ENCODE measurements around the gene HELZ.

DNA sequence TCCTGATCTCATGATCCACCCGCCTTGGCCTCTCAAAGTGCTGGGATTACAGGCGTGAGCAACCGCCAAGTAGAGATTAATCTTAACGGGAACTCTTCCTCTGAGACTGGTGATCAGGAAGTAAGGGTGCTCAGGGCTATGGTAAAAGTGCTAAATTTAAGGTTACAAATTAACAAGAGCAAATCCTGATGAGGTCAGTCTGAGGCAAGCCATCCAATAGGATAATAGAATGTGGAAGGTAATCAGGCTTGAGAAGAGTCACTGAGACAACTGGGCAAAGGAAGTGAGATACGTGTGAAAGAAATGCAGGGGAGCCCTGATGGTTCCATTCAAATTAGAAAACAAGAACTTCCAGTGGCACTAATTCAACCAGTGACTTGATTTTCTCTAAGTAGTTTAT, 131.5 kb downstream of the HELZ start:
- TF ChIP-seq CHD2 (IDR thresholded peaks at IDR 0.05; ENCODE audit: low read length, partially characterized antibody) (no peak), MYC (IDR thresholded peaks at IDR 0.05; ENCODE audit: borderline replicate concordance, low read length) (no peak), NFE2L2 (conservative IDR thresholded peaks at IDR 0.05; ENCODE audit: low read length) (no peak), JUNB (IDR thresholded peaks at IDR 0.05) (no peak)
- TF ChIP-seq, protein P1, sequence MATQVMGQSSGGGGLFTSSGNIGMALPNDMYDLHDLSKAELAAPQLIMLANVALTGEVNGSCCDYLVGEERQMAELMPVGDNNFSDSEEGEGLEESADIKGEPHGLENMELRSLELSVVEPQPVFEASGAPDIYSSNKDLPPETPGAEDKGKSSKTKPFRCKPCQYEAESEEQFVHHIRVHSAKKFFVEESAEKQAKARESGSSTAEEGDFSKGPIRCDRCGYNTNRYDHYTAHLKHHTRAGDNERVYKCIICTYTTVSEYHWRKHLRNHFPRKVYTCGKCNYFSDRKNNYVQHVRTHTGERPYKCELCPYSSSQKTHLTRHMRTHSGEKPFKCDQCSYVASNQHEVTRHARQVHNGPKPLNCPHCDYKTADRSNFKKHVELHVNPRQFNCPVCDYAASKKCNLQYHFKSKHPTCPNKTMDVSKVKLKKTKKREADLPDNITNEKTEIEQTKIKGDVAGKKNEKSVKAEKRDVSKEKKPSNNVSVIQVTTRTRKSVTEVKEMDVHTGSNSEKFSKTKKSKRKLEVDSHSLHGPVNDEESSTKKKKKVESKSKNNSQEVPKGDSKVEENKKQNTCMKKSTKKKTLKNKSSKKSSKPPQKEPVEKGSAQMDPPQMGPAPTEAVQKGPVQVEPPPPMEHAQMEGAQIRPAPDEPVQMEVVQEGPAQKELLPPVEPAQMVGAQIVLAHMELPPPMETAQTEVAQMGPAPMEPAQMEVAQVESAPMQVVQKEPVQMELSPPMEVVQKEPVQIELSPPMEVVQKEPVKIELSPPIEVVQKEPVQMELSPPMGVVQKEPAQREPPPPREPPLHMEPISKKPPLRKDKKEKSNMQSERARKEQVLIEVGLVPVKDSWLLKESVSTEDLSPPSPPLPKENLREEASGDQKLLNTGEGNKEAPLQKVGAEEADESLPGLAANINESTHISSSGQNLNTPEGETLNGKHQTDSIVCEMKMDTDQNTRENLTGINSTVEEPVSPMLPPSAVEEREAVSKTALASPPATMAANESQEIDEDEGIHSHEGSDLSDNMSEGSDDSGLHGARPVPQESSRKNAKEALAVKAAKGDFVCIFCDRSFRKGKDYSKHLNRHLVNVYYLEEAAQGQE (IDR thresholded peaks at IDR 0.05), result no peak
- TF ChIP-seq, protein P2, sequence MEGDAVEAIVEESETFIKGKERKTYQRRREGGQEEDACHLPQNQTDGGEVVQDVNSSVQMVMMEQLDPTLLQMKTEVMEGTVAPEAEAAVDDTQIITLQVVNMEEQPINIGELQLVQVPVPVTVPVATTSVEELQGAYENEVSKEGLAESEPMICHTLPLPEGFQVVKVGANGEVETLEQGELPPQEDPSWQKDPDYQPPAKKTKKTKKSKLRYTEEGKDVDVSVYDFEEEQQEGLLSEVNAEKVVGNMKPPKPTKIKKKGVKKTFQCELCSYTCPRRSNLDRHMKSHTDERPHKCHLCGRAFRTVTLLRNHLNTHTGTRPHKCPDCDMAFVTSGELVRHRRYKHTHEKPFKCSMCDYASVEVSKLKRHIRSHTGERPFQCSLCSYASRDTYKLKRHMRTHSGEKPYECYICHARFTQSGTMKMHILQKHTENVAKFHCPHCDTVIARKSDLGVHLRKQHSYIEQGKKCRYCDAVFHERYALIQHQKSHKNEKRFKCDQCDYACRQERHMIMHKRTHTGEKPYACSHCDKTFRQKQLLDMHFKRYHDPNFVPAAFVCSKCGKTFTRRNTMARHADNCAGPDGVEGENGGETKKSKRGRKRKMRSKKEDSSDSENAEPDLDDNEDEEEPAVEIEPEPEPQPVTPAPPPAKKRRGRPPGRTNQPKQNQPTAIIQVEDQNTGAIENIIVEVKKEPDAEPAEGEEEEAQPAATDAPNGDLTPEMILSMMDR (IDR thresholded peaks at IDR 0.05), result no peak
- TF ChIP-seq, protein P3, sequence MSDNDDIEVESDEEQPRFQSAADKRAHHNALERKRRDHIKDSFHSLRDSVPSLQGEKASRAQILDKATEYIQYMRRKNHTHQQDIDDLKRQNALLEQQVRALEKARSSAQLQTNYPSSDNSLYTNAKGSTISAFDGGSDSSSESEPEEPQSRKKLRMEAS (IDR thresholded peaks at IDR 0.05), result no peak
- TF ChIP-seq, protein P4, sequence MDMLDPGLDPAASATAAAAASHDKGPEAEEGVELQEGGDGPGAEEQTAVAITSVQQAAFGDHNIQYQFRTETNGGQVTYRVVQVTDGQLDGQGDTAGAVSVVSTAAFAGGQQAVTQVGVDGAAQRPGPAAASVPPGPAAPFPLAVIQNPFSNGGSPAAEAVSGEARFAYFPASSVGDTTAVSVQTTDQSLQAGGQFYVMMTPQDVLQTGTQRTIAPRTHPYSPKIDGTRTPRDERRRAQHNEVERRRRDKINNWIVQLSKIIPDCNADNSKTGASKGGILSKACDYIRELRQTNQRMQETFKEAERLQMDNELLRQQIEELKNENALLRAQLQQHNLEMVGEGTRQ (IDR thresholded peaks at IDR 0.05), result no peak
